Daoy (cell line): ENCODE results near the gene PPIB. TPM values are rescaled to one million over a fixed set of nuclear protein-coding genes. Genes with fewer than 3 reads are reported as not detected.

Experiments used
- DNase-seq: peaks from one replicate; pipeline ENCODE4 v3.0.0-alpha.2; 2015; ENCODE audit warnings: low read depth
- total RNA-seq: library from RNA; depleted of rRNA; stranded (reverse); fragments of >200 nt; shearing (Covaris generic); gene quantifications from 2 replicates; pipeline ENCODE4 v1.2.3, GENCODE V29; 2014

PPIB gene
- total RNA-seq, 1 experiment from 2014 or later, result 334 TPM

GRCh38 chr15:64158363-64159134 is 4.3 kb downstream of the PPIB start:
- DNase-seq, result no peak

- no peak for DNase-seq
Measured at GRCh38 chr15:64157599-64158125, 5.2 kb downstream of the PPIB start.

GRCh38 chr15:64156652-64157331 is 6.0 kb downstream of the PPIB start:
- no peak for DNase-seq

- no peak for DNase-seq
Measured at GRCh38 chr15:64155802-64156651, 6.8 kb downstream of the PPIB start.

- DNase-seq, result peak; percentile 88
Measured at GRCh38 chr15:64153480-64154367, 9.1 kb downstream of the PPIB start.

- DNase-seq, result peak; percentile 35
Measured at GRCh38 chr15:64152507-64153387, 10.1 kb downstream of the PPIB start.

GRCh38 chr15:64151727-64152506 is 10.9 kb downstream of the PPIB start, which contains the start of gene SNX22:
TSS of gene SNX22 (plus strand) at chr15:64151731. CDS start at chr15:64151776, 45 bp downstream.
- peak; percentile 17 for DNase-seq

- no peak for DNase-seq
Measured at GRCh38 chr15:64149893-64150578, 12.8 kb downstream of the PPIB start.

- DNase-seq, result peak; percentile 34
Measured at GRCh38 chr15:64149424-64149823, 13.4 kb downstream of the PPIB start.

- no peak for DNase-seq
Measured at GRCh38 chr15:64148581-64148980, 14.2 kb downstream of the PPIB start.

- no peak for DNase-seq
Measured at GRCh38 chr15:64148168-64148567, 14.7 kb downstream of the PPIB start.

- DNase-seq, result no peak
Measured at GRCh38 chr15:64146885-64147681, 15.7 kb downstream of the PPIB start.

GRCh38 chr15:64146520-64146884 is 16.3 kb downstream of the PPIB start:
- DNase-seq, result no peak

GRCh38 chr15:64146041-64146440 is 16.8 kb downstream of the PPIB start:
- no peak for DNase-seq

- DNase-seq, result no peak
Measured at GRCh38 chr15:64144565-64145281, 18.1 kb downstream of the PPIB start.

GRCh38 chr15:64144192-64144564 is 18.6 kb downstream of the PPIB start:
- DNase-seq, result no peak

- no peak for DNase-seq
Measured at GRCh38 chr15:64143276-64143675, 19.5 kb downstream of the PPIB start.
